HG03108 (cell line): Measurements from ENCODE around the gene CHD9.
A peak's percentile ranks its signal among the peaks of the same experiment; 100 is the strongest.
"Not testable (repeated sequence)": the region's sequence is repeated elsewhere in the genome, so short reads cannot be mapped to it uniquely, and the experiment has no call there.

Experiments used
- ATAC-seq: cut with Tn5 transposase; IDR thresholded peaks from one replicate; pipeline ENCODE4 v1.9.1; 2021; ENCODE audit warnings: moderate library complexity; ENCODE audit not compliant: unreplicated experiment

The CHD9 gene

GRCh38 chr16:53045341-53046220 lies 9.2 kb upstream of the CHD9 start:
- ATAC-seq = no peak

- ATAC-seq = not testable (repeated sequence)
These were observed 7.3 kb upstream of the CHD9 start for GRCh38 chr16:53047515-53047914.

- no peak for ATAC-seq
These were observed 6.5 kb upstream of the CHD9 start for GRCh38 chr16:53048139-53048915.

- not testable (repeated sequence) for ATAC-seq
These were observed 3.5 kb upstream of the CHD9 start for GRCh38 chr16:53051255-53051654.

GRCh38 chr16:53052519-53053501 lies 2.0 kb upstream of the CHD9 start, which contains the start of gene CHD9NB:
TSS of gene CHD9NB (minus strand) at chr16:53052897. CDS start at chr16:53044158, 8,739 bp downstream.
- no peak for ATAC-seq

- no peak for ATAC-seq
These were observed 673 bp upstream of the CHD9 start for GRCh38 chr16:53053967-53054669.

GRCh38 chr16:53055541-53056391 lies 975 bp downstream of the CHD9 start:
- ATAC-seq = no peak

- ATAC-seq = no peak
These were observed 1.6 kb downstream of the CHD9 start for GRCh38 chr16:53056392-53056881.

- no peak for ATAC-seq
These were observed 2.9 kb downstream of the CHD9 start for GRCh38 chr16:53057658-53058057.

GRCh38 chr16:53058441-53058840 lies 3.6 kb downstream of the CHD9 start:
- no peak for ATAC-seq

- no peak for ATAC-seq
These were observed 4.1 kb downstream of the CHD9 start for GRCh38 chr16:53058882-53059281.

- ATAC-seq = no peak
These were observed 4.9 kb downstream of the CHD9 start for GRCh38 chr16:53059672-53060071.

GRCh38 chr16:53061256-53061655 lies 6.5 kb downstream of the CHD9 start:
- ATAC-seq = no peak

- ATAC-seq = peak; percentile 83
These were observed 6.9 kb downstream of the CHD9 start for GRCh38 chr16:53061701-53062159.

- no peak for ATAC-seq
These were observed 9.3 kb downstream of the CHD9 start for GRCh38 chr16:53064081-53064578.

GRCh38 chr16:53065461-53066061 lies 10.8 kb downstream of the CHD9 start:
- ATAC-seq = no peak

- ATAC-seq = no peak
These were observed 12.9 kb downstream of the CHD9 start for GRCh38 chr16:53067675-53068074.

GRCh38 chr16:53068423-53068833 lies 13.6 kb downstream of the CHD9 start:
- ATAC-seq = peak; percentile 47
